CD1c-positive myeloid dendritic cell (primary cell): Measurements from ENCODE around the gene GZMM.

Experiments
- DNase-seq: peaks from one replicate; pipeline ENCODE4 v3.0.0-alpha.2; 2016; ENCODE audit errors: extremely low spot score

Gene GZMM

GRCh38 chr19:566844-567243 is 23.0 kb downstream of the GZMM start:
- DNase-seq, result no peak

GRCh38 chr19:567296-567900 is 23.5 kb downstream of the GZMM start:
- peak; percentile 22 for DNase-seq

GRCh38 chr19:570251-570686 is 26.4 kb downstream of the GZMM start:
- DNase-seq, result peak; percentile 73

- DNase-seq, result peak; percentile 91
Measured at GRCh38 chr19:570937-571565, 27.2 kb downstream of the GZMM start.

- peak; percentile 51 for DNase-seq
Measured at GRCh38 chr19:571566-571974, 27.7 kb downstream of the GZMM start.

GRCh38 chr19:572140-572742 is 28.4 kb downstream of the GZMM start, which contains the start of gene BSG:
Gene BSG, plus strand, starts transcription at chr19:572596. Its CDS starts 39 bp downstream, at chr19:572635.
- peak; percentile 100 for DNase-seq

GRCh38 chr19:572743-573518 is 29.1 kb downstream of the GZMM start:
- peak; percentile 34 for DNase-seq

GRCh38 chr19:573519-573825 is 29.6 kb downstream of the GZMM start:
- no peak for DNase-seq

GRCh38 chr19:574658-575526 is 31.0 kb downstream of the GZMM start:
- no peak for DNase-seq

- DNase-seq, result no peak
Measured at GRCh38 chr19:575527-576506, 32.0 kb downstream of the GZMM start.

- DNase-seq, result no peak
Measured at GRCh38 chr19:576768-577438, 33.0 kb downstream of the GZMM start.

GRCh38 chr19:577439-578392 is 33.9 kb downstream of the GZMM start:
- no peak for DNase-seq

GRCh38 chr19:579111-579841 is 35.4 kb downstream of the GZMM start:
- no peak for DNase-seq

- DNase-seq, result no peak
Measured at GRCh38 chr19:579842-580155, 35.9 kb downstream of the GZMM start.

- no peak for DNase-seq
Measured at GRCh38 chr19:580274-580835, 36.5 kb downstream of the GZMM start.

- DNase-seq, result no peak
Measured at GRCh38 chr19:581399-582111, 37.7 kb downstream of the GZMM start.
